Measurements from ENCODE around the gene WDFY4.

DNA sequence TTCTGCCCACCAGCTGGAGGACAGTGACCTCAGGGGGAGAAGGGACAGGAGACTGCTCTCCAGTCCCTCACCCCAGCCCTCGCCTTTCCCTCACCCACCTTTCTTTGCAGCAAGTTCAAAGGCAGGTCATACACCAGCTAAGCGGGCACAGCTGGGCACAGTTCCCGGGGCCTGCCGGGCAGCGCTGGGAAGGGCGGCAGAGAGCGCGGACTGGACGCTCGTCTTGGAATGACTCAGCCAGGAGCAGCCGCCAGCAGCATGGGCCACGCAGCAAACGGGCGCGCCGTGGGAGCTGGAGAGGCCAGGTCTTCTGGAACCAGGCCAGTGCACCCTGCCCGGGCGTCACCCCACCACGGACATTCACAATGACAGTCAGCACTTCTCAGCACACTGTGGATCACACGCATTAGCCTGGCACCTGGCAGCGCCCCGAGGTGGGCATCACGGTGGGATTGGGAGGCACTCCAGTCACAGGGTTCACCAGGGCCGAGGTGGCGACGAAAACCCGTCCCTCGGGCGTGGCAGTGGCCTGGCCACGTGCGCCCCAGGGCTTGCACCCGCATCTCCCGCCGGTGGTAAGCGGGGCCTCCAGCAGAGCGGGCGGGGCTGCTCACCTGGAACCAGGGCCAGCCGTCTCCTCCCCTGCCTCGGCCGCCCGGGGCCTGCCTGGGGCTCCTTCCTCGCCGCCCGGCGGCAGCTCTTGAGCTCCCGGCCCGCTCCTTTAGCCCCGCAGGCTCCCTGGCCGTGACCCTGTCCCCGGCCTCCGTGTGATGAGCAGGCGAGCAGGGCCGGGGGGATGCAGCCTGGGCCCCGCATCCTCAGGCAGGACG lies 29.0 kb upstream of the WDFY4 start:
- no peak for TF ChIP-seq POLR2AphosphoS5 (IDR thresholded peaks at IDR 0.05; ENCODE audit: low read depth, low read length)
- TF ChIP-seq TAF1 (IDR thresholded peaks at IDR 0.05; ENCODE audit: borderline replicate concordance, insufficient read depth, low read length): no peak
- TF ChIP-seq, protein P1, sequence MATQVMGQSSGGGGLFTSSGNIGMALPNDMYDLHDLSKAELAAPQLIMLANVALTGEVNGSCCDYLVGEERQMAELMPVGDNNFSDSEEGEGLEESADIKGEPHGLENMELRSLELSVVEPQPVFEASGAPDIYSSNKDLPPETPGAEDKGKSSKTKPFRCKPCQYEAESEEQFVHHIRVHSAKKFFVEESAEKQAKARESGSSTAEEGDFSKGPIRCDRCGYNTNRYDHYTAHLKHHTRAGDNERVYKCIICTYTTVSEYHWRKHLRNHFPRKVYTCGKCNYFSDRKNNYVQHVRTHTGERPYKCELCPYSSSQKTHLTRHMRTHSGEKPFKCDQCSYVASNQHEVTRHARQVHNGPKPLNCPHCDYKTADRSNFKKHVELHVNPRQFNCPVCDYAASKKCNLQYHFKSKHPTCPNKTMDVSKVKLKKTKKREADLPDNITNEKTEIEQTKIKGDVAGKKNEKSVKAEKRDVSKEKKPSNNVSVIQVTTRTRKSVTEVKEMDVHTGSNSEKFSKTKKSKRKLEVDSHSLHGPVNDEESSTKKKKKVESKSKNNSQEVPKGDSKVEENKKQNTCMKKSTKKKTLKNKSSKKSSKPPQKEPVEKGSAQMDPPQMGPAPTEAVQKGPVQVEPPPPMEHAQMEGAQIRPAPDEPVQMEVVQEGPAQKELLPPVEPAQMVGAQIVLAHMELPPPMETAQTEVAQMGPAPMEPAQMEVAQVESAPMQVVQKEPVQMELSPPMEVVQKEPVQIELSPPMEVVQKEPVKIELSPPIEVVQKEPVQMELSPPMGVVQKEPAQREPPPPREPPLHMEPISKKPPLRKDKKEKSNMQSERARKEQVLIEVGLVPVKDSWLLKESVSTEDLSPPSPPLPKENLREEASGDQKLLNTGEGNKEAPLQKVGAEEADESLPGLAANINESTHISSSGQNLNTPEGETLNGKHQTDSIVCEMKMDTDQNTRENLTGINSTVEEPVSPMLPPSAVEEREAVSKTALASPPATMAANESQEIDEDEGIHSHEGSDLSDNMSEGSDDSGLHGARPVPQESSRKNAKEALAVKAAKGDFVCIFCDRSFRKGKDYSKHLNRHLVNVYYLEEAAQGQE (IDR thresholded peaks at IDR 0.05; ENCODE audit: insufficient read depth in 1 of 2, low read depth in 2 of 2, low read length in 2 of 2): no peak
